ENCODE measurements around the gene GPSM1.

Gene GPSM1

DNA sequence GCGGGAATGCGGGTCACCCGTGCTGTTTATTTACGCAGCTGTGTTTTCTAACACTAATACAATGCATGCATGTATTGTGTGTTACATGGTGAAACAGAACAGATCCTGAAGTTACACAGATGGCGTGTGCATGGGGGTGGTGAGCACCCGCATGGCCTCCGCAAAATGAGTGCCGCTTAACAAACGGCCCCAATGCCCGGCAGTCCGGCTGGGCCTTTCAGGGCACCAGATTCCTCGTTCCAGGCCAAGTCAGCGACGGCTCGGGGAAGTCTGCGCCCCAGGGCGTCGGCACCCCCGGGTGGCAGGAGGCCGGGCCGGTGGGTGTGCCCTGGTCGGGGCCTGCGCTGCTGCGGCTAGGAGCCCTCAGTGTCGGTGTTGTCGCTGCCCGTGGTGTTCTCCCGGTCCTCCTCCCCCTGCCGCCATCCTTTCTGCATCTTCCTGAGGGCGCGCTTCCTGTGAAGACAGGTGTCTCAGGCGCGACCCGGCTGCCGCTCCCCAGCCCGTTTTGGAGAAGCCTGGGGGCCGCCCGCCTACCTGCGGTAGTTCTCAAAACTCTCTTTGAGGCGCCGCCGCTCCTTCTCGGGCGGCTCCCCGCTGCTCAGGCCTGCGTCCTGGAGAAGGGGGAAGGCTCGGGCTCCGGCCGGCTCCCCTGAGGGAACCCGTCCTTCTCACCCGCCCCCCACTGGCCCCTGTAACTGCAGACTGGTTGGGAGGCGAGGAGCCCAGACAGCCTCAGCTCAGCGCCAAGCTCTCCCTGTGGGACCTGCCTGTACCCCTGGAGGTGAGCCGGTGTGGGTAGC lies 36.8 kb downstream of the GPSM1 start:
- no peak for DNase-seq

DNA sequence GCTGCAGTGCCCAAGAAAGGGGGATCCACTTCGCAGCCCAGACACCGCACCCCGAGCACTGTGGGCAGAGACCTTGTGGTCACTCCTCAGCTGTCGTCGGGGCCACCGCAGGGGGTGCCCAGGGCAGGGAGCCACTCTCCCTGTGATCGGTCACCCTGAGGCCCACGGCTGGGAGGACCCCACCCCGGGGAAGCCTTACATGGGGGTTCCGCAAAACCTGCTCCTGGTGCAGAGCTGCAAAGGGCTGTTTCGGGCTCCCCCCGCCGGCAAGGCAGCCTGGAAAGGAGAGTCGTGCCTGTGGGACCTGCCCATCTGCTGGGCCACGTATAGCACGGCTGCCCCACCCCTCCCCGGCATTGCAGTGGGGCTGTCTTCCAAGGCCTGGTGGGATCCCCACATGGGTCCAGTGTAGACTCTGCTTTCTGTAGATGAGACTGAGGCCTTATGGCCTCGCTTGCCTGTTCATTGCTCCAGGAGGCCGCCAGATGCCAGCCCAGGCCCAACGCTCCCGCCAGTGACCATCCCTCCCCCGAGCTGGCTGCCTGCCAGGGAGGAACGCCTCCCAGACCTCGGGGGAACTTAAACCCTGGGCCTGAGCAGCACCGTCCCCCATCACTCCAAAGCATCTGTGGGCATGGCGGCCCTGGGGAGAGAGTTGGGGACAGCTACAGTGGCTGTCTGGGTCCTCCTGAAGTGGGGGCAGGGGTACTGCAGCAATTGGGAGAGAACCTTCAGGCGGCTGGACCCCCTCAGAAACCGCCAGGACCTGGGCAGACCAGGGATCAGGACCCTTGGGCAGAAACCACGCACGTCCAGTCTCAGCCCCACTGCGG lies 37.8 kb downstream of the GPSM1 start:
- DNase-seq: no peak

DNA sequence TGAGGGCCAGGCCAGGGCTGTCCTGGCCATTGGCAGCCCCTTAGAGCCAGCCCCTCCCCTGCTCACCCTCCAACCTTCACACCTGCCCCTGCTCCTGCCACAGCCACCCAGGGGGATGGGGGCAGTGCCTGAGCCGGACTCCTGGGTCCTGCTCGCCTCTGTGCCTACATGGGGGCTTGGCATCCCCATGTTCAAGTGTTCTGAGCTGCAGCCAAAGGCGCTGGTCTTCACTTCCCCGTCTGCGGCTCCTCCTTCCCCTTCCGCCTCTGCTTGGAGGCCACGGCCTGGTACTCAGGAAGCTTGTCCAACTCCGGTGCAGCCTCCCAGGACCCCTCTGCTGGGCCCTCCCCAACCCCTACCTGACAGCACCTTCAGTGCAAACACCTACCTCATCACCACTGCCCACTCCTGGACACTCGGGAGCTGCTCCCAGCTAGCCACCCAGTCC lies 38.5 kb downstream of the GPSM1 start:
- DNase-seq: no peak

- DNase-seq: no peak
These were observed 39.5 kb downstream of the GPSM1 start for GRCh38 chr9:136366826-136367225.

DNA sequence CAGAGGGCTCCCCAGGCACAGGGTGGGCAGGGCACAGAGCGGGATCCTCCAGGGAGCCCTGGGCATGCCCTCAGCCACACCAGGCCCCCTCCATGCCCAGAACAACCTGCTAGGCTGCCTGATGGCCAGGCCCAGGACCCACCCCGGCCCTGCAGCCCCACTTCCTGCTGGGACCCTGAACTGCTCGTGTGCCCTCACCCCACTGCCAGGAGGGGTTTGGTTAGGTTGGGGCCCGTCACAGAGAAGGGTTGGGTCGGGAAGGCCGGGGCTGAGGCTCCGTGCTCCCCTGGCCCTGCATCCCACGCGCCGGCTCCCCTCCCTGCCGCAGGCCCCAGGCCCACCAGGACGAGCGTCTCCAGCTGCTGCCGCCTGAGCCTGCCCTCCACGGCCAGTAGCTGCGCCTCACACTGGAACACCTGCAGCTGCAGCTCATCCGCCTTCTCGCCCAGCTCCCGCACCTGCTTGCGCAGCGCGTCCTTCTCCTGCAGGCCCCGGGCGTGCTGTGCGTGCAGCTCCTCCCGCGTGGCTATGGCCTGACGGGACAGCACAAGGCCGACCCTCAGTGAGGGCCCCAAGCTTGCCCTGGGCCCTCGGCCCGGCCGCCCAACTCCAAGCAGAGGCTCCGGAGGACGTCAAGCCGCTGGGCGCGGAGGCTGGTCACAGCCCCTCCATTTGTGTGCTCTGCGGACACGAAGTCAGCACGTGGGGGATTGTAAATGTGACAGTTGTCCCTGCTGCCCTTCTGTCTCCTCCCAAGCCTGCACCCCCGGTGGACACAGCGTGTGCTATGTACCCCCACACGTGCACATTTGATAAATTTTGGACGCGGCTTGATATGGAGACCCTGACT lies 40.2 kb downstream of the GPSM1 start:
- DNase-seq: no peak

GRCh38 chr9:136368190-136368589 lies 40.9 kb downstream of the GPSM1 start:
- DNase-seq: no peak

DNA sequence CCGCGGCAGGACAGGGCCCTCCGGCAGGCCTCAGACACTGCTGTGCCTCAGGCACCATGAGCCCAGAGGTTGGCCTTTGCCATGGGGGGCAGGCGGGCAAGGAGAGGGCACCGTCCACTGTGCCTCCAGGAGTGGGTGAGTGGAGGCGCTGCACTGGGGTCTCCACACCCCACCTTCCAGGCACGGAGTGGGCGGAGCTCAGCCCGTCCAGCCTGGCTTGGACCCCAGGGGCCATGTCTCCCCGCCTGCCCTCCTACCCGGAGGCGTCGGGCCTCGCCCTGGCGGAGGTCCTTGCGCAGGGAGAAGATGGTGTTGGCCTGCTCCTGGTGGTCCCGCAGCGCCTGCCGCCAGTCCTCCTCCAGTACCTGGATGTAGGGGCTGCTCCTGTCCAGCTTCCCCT lies 42.7 kb downstream of the GPSM1 start:
- DNase-seq: no peak

GRCh38 chr9:136370687-136371532 lies 43.6 kb downstream of the GPSM1 start:
- DNase-seq: no peak

- no peak for DNase-seq
These were observed 44.2 kb downstream of the GPSM1 start for GRCh38 chr9:136371533-136371880.

- DNase-seq: no peak
These were observed 44.7 kb downstream of the GPSM1 start for GRCh38 chr9:136372006-136372405.

DNA sequence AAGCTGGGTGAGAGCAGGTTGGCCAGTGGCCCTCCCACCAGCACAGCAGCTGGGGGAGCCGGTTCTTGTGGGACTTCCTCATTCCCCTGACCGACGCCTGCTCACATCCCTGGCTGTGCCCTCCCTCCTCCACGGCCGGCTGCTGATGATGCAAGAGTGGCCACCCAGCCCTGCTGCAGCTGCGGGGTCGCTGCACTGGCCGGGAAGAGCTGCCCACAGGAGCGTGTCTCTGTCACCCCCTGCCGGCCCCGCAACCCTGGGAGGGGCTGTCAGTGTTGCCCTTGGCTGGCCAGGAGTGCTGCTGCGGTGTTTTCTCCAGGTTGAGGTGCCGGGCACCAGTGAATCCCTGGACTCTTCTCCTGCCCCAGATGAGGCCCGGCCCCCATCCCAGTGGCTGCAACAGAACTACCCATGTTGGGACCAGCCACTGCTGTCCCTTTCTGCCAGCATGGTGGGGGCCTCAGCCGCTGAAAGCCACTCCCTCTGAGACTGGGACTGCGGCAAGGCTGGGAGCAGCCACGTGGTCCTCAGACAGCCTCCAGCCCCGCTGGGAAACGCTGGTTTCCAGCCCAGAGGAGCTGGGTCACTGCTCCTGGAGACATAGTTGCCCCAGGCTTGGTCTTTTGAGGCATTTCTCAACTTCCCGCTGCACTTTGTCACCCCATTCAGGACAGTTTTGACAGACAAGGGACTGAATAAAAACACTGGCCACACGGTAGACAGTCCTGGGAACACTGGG lies 45.4 kb downstream of the GPSM1 start:
- DNase-seq: no peak

GRCh38 chr9:136373300-136374182 lies 46.2 kb downstream of the GPSM1 start, which contains the start of gene CARD9:
Gene CARD9, minus strand, starts transcription at chr9:136373669. Its CDS starts 1,591 bp downstream, at chr9:136372078.
- no peak for DNase-seq

DNA sequence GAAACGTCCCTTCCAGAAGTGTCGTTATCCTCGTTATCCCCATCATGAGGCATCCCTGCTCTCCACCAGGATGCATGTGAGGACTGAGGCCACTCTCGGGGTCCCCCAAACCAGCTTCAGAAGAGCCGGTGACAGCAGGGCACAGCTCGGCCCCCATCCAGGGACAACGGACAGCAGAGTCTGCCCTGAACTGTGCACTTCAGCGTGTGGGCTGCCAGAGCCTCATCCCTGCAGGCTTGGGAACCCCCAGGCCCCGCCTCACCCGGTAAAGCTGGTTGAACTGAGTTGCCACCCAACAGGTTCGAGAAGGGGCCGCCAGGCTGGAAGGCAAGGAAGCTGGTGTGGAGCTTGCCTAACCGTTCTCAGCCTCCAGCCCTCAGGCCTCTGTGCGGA lies 46.8 kb downstream of the GPSM1 start:
- no peak for DNase-seq

DNA sequence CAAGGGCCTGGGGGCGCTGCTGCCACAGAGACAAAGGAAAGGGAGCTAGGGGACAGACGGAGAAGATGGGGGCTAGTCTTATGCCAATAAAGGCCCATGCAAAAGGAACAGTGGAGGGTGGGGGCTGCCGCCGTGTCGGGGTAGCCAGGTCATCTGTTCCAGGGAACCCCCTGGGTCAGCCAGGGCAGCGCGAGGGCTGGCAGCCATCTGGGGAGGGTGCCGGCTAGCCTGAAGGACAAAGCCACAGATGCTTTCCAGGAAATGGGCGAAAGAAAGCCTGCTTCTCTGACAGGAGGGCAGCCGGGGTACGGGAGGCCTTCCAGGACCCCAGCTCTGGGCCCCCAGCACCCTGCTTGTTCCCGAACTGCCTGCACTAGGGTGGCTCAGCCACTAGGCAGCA lies 47.8 kb downstream of the GPSM1 start:
- no peak for DNase-seq

DNA sequence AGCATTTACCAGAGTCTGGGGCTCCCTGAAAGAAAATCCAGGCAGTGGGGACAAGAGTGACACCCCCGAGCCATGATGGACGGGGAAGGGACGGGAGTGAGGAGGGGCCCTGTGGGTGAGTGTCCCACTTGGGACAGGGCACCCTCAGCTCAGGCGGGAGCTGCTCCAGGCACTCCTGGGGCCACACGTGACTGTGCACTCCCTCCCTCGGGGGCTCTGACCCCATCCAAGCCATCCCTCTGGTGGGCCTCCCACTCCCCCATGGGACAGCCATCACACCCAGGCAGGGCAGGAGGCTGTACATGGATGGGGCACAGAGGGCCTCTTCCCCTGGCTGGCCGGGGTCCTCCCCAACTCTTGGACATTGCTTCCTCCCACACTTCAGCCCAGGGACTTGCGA lies 49.1 kb downstream of the GPSM1 start:
- no peak for DNase-seq

DNA sequence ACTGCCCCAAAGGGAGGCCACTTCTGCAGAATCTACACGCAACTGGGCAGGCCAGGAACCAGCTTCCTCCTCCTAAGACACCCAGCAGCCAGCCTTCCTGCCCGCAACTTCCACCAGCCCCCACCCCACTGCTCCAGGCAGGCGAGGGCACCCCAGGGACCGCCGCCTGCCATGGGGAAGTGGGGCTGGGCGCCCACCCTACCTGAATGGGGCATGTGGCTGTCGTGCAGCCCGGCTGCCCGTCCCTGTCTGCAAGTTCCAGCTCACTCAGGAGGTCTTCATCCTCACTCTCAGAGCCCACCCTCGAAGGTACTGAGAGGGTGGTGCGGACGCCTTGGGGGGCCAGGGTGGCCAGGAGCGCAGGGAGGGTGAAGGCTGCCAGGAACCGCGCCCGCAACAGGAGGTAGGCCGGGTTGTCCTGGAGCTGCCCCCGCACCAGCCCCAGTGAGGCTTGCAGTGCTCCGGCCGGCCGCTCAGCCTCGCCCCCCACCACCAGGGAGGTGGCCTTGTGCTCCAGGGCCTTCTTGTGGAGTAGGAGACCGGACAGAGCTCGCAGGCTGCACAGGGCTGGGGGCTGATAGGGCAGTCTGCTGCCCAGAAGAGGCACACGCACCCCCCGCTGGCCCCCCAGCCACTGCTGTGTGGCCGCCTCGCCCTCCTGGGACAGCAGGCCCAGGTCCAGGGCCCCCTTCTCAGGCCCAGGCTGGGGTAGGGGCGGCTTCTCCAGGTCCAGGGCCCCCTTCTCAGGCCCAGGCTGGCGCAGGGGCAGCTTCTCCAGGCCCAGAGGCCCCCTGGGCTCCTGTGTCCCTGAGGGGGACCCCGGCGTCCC lies 50.2 kb downstream of the GPSM1 start:
- DNase-seq: no peak

DNA sequence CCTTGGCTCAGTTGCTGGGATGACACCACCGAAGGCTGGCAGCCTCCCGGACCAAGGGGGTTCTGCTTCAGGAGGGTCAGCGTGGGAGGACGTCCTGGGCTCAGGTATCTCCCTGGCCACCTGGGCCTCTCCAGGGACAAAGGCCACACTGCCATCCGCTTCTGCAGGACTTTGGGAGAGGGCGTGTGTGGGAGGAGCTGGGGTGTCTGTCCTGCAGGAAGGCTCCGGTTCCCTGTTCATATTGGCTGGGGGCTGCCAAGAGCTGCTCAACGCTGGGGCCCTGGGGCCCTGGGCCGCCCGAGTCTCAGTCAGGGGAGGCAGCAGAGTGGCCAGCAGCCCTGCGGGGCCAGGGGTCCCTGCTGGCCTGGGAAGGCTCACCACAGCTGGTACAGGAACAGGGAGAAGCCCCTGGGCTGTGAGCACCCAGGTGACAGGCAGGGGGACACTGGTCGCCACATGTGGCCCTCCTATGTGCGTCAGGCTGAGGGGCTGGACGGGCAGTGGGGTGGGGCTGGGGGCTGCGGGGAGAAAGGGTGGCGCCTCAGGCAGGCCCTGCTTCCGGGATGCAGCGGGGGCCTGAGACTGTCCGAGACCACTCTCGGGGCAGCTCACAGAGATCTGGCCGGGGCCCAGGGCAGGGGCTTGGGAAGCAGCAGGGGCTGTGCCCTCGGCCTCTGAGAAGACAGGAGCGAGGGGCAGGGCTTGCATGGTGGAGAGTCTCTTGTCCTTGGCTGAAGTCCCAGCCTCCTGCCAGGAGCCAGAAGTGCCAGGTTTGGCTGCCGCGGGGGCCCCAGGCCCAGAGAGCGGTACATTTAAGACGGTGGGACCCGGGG lies 51.0 kb downstream of the GPSM1 start:
- DNase-seq: no peak

DNA sequence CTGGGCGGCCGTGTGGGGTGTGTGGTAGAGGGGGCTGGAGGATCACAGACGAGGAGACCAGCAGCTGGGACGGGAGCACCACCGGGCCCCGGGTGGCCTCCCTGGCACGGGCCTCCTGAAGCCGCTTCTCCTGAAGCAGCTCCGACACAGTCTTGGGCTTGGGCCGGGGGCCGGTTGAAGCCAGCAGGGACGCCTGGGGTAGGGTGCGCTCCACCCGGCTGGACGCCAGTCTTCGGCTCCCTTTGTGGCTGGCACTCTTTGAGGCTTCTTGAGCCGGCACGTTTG lies 51.6 kb downstream of the GPSM1 start:
- DNase-seq: no peak

GRCh38 chr9:136379401-136379800 lies 52.1 kb downstream of the GPSM1 start:
- DNase-seq: no peak

Data from stimulated activated CD4-positive, alpha-beta T cell treated with anti-CD3 and anti-CD28 coated beads, Interleukin-4, amount 100 ng/mL, for 4 hours (primary cell).